Keratinocyte (primary cell): ENCODE measurements around the gene UCHL5.

Experiments
- EZH2 ChIP-seq: IDR thresholded peaks from one replicate; pipeline ENCODE4 v1.6.1; 2012; ENCODE audit warnings: inconsistent platforms, mild to moderate bottlenecking, low read length, moderate library complexity
- TF ChIP-seq, protein P1 (sequence below), 3 experiments: IDR thresholded peaks in 1 of 3; conservative IDR thresholded peaks in 1 of 3; optimal IDR thresholded peaks in 1 of 3; 2 replicates in 2 of 3; 3 replicates in 1 of 3; pipeline versions ENCODE3 to v1.5.1; 2011; ENCODE audit warnings: low read length in 3 of 3, mild to moderate bottlenecking in 3 of 3, moderate library complexity in 2 of 3, control low read depth in 1 of 3, inconsistent platforms in 1 of 3; ENCODE audit not compliant: insufficient read depth in 2 of 3; ENCODE audit errors: extremely low read depth in 1 of 3

DNA sequence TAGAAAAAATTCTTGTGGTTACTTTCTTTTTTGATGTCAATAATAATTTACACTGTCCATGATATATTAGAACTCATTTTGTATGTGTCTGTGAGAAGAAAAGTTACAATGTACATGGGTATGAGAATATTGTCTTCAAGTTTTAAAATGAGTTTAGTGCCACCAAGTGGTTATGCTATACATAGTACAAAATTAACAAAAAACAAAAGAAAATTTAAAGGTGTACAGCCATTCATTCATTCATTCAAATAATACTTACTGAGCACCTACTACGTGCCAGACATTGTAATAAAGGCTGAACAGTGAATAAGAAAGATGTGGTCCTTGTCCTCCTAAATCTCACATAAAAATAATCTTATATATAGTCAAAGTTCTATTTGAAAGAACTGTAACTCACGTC is 27.7 kb downstream of the UCHL5 start:
- TF ChIP-seq EZH2: no peak
- TF ChIP-seq, protein P1, sequence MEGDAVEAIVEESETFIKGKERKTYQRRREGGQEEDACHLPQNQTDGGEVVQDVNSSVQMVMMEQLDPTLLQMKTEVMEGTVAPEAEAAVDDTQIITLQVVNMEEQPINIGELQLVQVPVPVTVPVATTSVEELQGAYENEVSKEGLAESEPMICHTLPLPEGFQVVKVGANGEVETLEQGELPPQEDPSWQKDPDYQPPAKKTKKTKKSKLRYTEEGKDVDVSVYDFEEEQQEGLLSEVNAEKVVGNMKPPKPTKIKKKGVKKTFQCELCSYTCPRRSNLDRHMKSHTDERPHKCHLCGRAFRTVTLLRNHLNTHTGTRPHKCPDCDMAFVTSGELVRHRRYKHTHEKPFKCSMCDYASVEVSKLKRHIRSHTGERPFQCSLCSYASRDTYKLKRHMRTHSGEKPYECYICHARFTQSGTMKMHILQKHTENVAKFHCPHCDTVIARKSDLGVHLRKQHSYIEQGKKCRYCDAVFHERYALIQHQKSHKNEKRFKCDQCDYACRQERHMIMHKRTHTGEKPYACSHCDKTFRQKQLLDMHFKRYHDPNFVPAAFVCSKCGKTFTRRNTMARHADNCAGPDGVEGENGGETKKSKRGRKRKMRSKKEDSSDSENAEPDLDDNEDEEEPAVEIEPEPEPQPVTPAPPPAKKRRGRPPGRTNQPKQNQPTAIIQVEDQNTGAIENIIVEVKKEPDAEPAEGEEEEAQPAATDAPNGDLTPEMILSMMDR (optimal IDR thresholded peaks at IDR 0.05 in 1 of 3, IDR thresholded peaks at IDR 0.05 in 1 of 3, conservative IDR thresholded peaks at IDR 0.05 in 1 of 3; ENCODE audit: extremely low read depth in 1 of 3, insufficient read depth in 2 of 3, low read length in 3 of 3): peak in 1 of 3 experiments; percentile 17
